GM18873 (cell line): ENCODE measurements around the gene TRIM50.
"Not testable (repeated sequence)": the region's sequence is repeated elsewhere in the genome, so short reads cannot be mapped to it uniquely, and the experiment has no call there.

Source experiments
- ATAC-seq: cut with Tn5 transposase; IDR thresholded peaks from one replicate; pipeline ENCODE4 v1.9.1; 2021; ENCODE audit warnings: mild to moderate bottlenecking, moderate library complexity, moderate number of reproducible peaks; ENCODE audit not compliant: unreplicated experiment, low FRiP score

The TRIM50 gene

GRCh38 chr7:73351447-73352167, 23.7 kb upstream of the TRIM50 start:
- ATAC-seq = no peak

DNA sequence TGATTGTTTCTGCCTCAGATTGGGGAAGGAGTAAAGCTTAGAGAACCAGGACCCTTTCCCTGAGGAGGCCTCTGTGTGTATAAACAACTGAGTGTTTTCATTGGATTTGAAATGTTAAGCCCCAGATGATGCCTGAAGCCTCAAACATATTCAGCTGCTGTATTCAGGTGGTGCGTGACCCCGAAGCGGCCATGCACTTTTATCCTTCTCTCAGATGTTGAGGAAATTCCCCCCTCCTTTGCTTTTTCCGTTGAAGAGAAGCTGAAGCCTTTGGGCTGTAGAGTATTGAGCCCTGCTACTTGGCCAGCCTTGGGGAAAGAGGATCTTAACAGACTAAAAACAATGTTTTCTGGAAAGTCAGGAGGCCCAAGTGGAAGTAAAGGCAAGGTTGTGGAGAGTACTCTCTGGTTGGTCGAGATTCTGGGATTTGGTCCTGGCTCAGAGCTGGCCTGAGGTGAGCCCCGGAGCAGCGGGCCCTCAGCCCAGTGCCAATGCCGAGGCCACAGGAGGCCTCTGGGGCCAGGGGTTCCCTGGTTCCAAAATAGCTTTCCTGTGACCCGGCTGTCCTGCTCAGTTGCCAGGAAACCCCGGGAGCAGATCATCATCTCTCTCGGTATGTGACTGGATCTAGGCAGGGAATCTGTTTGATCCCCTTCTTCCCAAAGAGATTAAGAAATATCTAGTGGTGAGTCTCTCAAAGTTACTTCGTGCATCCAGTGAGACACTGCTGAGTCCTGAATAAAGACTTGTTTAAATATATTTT, 22.6 kb upstream of the TRIM50 start:
- ATAC-seq = no peak

- no peak for ATAC-seq
Measured at GRCh38 chr7:73349763-73350162, 21.9 kb upstream of the TRIM50 start.

DNA sequence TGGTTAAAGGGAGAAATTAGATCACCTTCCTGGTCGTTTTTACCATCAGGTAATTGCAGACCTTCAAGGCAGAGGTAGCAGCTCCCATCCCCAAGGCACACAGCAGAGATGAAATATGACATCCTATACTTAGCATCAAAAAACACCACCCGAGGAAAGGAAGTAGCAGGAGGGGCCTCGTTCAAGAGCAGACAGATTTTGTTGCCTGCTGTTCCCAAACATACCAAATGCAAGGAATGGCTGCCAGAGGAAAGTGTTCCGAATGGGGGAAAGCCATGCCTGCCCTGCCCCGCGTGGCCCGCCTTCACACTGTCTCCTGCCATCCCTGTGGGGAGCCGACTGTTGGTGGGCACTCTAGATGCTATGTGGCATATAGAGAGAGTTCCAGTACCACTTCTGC, 18.1 kb upstream of the TRIM50 start:
- no peak for ATAC-seq

DNA sequence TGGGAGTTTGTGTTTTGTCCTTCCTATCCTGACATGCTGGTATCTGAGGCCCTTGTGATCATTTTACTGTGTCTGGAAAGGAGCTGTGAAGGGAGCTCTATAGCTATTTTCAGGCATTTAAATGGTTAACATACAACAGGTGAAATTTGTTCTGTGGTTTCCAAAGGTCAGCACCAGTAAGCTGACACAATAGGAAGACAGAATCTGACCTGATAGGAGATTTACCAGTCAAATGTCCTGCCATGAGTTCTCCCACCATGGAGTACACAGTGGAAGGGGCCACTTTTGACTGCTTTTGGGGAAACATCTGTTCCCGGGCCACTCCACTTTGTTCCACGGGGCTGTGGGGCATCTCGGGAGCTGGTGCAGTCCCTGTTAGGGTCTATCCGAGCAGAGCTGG, 17.7 kb upstream of the TRIM50 start:
- no peak for ATAC-seq

GRCh38 chr7:73343671-73344380, 15.9 kb upstream of the TRIM50 start:
- ATAC-seq = no peak

GRCh38 chr7:73342645-73343044, 14.8 kb upstream of the TRIM50 start:
- no peak for ATAC-seq

DNA sequence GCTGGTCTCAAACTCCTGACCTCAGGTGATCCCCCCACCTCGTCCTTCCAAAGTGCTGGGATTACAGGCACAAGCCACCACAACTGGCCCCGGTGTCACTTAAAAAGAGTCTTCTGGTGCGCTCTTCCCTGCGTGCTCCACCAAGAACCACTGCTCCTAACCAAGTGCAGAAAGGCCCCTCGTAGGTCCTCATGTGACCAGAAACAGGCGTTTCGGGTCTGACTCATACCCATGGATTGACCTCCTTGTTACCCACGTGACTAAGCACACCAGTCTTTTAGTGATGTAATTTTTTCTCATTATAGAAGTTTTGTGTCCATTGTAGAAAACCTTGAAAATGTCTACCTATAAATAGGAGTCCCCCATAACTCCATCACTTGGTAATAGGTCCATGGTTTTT, 14.0 kb upstream of the TRIM50 start:
- no peak for ATAC-seq

GRCh38 chr7:73340514-73340913, 12.6 kb upstream of the TRIM50 start:
- ATAC-seq = no peak

GRCh38 chr7:73338321-73338720, 10.4 kb upstream of the TRIM50 start:
- ATAC-seq = no peak

- no peak for ATAC-seq
Measured at GRCh38 chr7:73332447-73332846, 4.6 kb upstream of the TRIM50 start.

DNA sequence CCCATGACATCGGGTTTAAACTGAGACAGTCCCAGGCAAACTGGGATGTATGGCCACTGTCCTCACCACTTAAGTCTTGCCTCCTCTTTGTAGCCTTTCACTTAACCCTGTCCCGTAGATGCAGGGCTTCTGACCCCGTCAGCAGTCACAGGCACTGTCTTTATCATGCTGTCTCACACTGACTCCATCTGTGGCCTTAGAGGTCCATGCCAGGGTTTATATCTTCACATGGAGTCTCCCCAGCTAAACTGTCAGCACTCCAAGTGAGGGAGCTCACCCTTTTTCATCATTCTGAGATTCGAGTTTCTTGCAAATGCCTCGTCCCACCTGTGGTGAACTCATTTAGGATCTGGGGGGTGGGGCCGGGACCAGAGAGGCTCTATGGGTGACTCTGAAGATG, 2.9 kb upstream of the TRIM50 start:
- no peak for ATAC-seq

GRCh38 chr7:73329861-73330581, 2.1 kb upstream of the TRIM50 start:
- no peak for ATAC-seq

- no peak for ATAC-seq
Measured at GRCh38 chr7:73328696-73329095, 814 bp upstream of the TRIM50 start.

- ATAC-seq = not testable (repeated sequence)
Measured at GRCh38 chr7:73327449-73327848, 433 bp downstream of the TRIM50 start.

DNA sequence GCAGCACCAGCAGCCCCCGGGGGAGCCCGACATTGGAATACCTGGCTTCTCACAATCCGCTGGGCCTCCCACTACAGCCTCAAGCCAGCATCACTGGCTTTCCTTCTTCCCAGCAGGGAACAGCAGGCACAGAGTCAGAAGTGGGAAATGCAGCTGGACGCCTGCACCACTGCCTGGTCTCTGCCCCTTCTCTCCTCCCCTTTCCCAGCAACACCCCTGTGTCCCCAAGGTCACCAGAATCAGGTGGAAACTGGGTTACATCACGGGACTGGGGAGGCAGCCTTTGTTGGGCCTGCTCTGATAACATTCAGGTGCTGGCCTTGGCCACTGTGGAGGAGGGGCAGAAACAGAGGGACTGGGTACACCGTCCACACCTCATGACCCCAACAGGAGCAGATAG, 2.5 kb downstream of the TRIM50 start:
- ATAC-seq = not testable (repeated sequence)

DNA sequence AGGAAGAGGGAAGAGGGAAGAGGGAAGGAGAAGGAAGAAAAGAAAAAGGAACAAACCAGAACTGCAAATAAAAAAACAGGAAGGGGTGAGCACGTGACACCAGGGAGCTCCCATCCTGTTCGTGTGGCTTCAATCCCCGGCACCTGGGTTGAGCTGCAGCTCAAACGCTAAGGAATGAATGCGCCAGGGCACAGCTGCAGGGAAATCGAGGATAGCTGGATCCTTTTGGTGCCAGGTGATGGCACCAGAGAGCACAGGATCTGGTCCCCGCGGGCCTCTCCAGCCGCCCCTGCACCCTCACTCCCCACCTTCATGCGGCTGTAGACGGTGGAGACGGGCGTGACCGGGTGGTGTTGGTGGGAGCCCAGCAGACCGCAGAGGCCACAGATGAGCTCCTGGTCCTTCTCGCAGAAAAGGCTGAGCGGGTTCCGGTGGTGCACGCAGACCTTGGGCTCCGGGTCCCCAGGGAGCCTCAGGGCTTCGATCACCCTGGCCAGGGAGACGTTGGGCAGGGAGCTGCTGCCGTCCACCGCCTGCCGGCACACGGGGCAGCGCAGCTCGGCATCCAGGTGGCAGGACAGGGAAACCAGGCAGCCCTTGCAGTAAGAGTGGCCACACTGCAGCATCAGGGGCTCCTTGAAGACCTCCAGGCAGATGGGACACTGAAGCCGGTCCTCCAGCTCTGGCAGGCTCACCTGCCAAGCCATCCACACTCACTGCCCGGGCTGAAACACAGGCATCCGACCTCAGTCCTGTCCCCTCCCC, 3.6 kb downstream of the TRIM50 start:
- ATAC-seq = not testable (repeated sequence)

GRCh38 chr7:73323434-73324080, 4.3 kb downstream of the TRIM50 start:
- ATAC-seq = not testable (repeated sequence)

- not testable (repeated sequence) for ATAC-seq
Measured at GRCh38 chr7:73320009-73320408, 7.9 kb downstream of the TRIM50 start.
